Measurements from ENCODE around the gene TEAD3.
"Not testable (repeated sequence)": the region's sequence is repeated elsewhere in the genome, so short reads cannot be mapped to it uniquely, and the experiment has no call there.

TEAD3 gene

DNA sequence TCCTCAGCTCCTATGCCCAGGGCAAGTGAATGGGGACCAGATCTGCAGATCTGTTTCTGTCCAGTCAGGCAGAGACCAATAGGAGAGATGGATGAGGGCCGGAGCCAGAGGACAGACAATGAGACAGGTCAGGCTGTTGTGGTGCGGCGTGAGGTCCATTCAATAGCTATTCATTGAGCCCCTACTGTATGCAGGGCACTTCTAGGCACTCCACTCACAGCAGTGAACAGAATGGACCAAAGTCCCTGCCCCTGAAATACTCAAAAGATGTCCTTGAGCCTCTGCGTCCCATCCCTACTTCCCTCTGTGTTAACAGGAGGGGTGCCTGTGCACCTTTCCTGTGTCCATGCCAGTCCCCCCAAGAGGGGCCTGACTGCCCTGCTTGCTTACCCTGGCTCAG, 24.4 kb upstream of the TEAD3 start:
- H3K4me3 Mint-ChIP-seq: no peak overlapping the region
- peaks cover 30% of the 10 kb centered on the region for H3K27me3 Mint-ChIP-seq
- CTCF ChIA-PET: interaction anchor here (1.0 to 6.5 kb wide), 6 partner anchors 13 to 217 kb away, joined by 3 to 74 read pairs (median 9); partner anchors contain the start of gene ARMC12
- H3K27ac Mint-ChIP-seq: no peak overlapping the region
- peaks cover 19% of the 10 kb centered on the region for H3K4me1 Mint-ChIP-seq
- no peak for DNase-seq
- no peaks in the 10 kb centered on the region for H3K36me3 Mint-ChIP-seq
- no peaks in the 10 kb centered on the region for H3K9me3 Mint-ChIP-seq

DNA sequence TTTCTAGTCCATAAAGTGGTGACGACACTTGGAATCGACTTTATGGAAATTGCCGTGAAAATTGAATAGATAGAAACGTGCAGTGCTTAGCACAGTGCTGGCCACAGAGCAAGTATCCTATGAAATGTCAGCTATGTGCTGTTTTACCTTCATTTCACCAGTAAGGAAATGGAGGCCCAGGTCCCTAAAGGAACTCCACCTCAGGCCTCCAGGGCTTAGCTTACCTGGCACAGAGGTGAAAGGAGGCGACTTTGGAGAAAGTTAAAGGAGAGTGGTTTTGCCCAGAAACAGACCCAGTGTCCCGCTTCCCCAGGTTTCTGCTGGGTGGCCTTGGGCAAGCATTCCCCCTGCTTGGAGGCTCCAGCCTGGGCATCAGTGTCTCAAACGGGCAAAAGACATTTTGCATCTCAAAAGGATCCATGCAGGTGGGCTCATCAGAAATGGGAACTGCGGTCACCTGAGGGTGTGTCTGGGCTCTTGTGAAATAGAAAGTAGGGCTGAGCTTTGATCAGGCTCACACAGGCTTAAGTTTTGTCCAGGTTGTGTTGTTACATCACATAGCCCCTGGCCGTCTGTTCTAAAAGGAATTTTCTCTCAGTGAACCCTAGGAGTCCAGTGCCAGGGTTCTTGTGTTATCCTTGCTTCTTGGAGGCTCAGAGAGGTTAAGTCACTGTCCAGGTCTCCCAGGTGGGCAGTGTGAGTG, 22.6 kb upstream of the TEAD3 start:
- CTCF ChIA-PET: interaction anchor here (1.8 to 6.5 kb wide), 2 partner anchors 33 to 219 kb away, joined by 6 to 74 read pairs; partner anchors contain the start of gene ARMC12
- DNase-seq: no peak
- H3K36me3 Mint-ChIP-seq: no peaks in the 10 kb centered on the region
- H3K27ac Mint-ChIP-seq: no peak overlapping the region
- peaks cover 16% of the 10 kb centered on the region for H3K4me1 Mint-ChIP-seq
- no peaks in the 10 kb centered on the region for H3K9me3 Mint-ChIP-seq
- H3K27me3 Mint-ChIP-seq: peaks cover 35% of the 10 kb centered on the region
- H3K4me3 Mint-ChIP-seq: no peak overlapping the region

DNA sequence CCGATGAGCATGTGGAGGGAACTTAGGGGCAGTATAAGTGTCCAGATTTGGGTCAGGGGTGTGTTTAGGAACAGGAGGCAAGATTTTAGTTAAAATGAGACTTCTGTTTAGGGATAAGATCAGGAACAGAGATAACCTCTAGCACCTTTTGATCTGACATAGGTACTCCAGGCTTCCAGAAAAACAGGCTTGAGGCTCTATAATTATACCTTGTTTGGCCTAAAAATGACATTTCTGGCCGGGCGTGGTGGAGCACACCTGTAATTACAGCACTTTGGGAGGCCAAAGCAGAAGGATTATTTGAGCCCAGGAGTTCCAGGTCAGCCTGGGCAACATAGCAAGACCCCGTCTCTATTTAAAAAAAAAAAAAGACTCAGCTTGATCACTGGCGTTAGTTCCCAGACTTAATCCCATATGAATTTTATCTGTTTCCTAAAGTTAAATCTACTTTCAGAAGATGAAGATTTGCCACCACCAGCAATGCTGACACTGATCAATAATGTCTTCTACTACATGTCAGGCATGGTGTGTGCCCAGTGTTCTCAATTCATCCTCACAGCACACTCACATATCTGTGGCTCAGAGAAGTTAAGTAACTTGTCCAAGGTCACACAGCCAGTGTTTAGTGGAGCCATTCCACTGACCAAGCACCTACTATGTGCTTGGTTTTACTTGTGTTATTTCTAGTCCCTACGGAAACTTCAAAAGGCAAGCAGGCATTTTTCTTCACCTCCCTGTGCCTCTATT, 21.9 kb upstream of the TEAD3 start:
- Mint-ChIP-seq H3K27me3 (peaks cover 39% of the 10 kb centered on the region), H3K4me1 (peaks cover 14% of the 10 kb centered on the region), H3K36me3 (no peaks in the 10 kb centered on the region), H3K27ac (no peak overlapping the region), H3K4me3 (no peak overlapping the region), H3K9me3 (no peaks in the 10 kb centered on the region)
- DNase-seq: no peak
- CTCF ChIA-PET: interaction anchor here (1.8 kb wide), 1 partner anchor 33 kb away, joined by 6 read pairs; no protein-coding TSS in a partner anchor

DNA sequence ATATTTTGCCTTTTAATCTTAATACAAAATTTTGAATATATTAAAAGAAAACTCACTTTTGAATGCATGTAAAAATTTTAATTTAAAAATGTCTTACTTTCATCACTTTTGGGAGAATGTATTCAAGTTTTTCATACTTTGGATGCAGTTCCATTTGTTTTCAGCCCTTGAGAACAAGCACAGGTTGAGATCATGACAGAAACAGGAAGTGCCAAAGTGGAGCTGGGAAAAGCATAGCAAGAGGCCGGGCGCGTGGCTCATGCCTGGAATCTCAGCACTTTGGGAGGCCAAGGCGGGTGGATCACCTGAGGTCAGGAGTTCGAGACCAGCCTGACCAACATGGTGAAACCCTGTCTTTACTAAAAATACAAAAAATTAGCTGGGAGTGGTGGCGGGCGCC, 21.1 kb upstream of the TEAD3 start:
- H3K27ac Mint-ChIP-seq, DNase-seq, H3K36me3 Mint-ChIP-seq, H3K9me3 Mint-ChIP-seq, H3K4me3 Mint-ChIP-seq, H3K4me1 Mint-ChIP-seq: not testable (repeated sequence)
- CTCF ChIA-PET: interaction anchor here (1.8 kb wide), 1 partner anchor 34 kb away, joined by 6 read pairs; no protein-coding TSS in a partner anchor
- peaks cover 42% of the 10 kb centered on the region for H3K27me3 Mint-ChIP-seq

DNA sequence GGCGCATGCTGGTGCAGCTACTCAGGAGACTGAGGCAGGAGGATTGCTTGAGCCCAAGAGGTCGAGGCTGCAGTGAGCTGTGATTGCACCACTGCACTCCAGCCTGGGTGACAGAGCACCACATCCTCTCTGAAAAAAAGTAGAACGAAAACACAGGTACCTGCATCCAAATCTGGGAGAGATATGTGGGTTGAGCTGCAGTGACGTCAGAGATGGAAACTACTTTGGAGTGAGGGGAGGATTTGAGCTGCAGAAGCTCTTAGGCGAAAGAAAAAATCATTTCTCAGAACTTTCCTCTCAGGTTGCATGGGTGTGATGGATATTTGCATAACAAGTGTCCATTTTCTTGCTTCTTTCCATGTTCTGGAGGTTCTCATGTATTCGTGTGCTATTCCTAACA, 19.8 kb upstream of the TEAD3 start:
- H3K27ac Mint-ChIP-seq: no peak overlapping the region
- no peak overlapping the region for H3K4me3 Mint-ChIP-seq
- peaks cover 53% of the 10 kb centered on the region for H3K27me3 Mint-ChIP-seq
- no peak for DNase-seq
- no peaks in the 10 kb centered on the region for H3K4me1 Mint-ChIP-seq
- H3K36me3 Mint-ChIP-seq: no peaks in the 10 kb centered on the region
- no peaks in the 10 kb centered on the region for H3K9me3 Mint-ChIP-seq
- CTCF ChIA-PET: interaction anchor here (0.6 to 0.9 kb wide), 3 partner anchors 12 to 352 kb away, joined by 3 to 4 read pairs (median 3); no protein-coding TSS in a partner anchor

DNA sequence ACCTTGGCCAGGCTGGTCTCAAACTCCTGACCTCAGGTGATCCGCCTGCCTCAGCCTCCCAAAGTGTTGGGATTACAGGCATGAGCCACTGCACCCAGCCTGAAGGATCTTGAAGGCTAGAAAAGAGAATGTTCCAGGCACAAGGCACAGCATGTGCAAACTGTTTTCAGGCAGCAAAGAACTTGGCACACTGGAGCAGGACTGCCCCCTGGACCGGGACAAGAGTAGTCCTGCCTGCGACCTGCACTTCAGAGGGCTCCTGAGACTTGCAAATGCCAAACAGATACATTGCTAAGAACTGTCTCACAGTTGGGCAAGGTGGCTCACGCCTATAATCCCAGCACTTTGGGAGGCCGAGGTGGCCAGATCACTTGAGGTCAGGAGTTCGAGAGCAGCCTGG, 19.1 kb upstream of the TEAD3 start:
- H3K27me3 Mint-ChIP-seq: peaks cover 55% of the 10 kb centered on the region
- H3K27ac Mint-ChIP-seq, H3K36me3 Mint-ChIP-seq, H3K9me3 Mint-ChIP-seq, H3K4me3 Mint-ChIP-seq, H3K4me1 Mint-ChIP-seq, CTCF ChIA-PET, DNase-seq: not testable (repeated sequence)

DNA sequence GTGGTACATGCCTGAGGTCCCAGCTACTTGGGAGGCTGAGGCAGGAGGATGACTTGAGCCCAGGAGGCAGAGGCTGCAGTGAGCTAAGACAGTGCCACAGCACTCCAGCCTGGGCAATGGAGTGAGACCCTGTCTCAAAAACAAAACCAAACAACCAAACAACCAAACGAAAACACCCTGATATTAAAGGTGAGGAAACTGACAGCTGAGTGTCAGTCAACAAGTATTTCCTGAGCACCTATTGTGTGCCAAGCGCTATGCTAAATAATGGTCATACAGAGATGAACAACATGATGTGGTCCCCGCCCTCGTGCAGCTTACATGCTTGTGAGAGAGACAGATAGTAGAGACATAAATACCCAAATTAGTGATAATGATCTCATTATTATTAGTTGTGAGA, 17.7 kb upstream of the TEAD3 start:
- no peaks in the 10 kb centered on the region for H3K9me3 Mint-ChIP-seq
- H3K27me3 Mint-ChIP-seq: peaks cover 55% of the 10 kb centered on the region
- no peaks in the 10 kb centered on the region for H3K4me1 Mint-ChIP-seq
- no peak overlapping the region for H3K27ac Mint-ChIP-seq
- no peak for DNase-seq
- CTCF ChIA-PET: interaction anchor here (1.0 kb wide), 1 partner anchor 222 kb away, joined by 3 read pairs; the partner anchor contains the start of gene ARMC12
- H3K4me3 Mint-ChIP-seq: no peak overlapping the region
- no peaks in the 10 kb centered on the region for H3K36me3 Mint-ChIP-seq

DNA sequence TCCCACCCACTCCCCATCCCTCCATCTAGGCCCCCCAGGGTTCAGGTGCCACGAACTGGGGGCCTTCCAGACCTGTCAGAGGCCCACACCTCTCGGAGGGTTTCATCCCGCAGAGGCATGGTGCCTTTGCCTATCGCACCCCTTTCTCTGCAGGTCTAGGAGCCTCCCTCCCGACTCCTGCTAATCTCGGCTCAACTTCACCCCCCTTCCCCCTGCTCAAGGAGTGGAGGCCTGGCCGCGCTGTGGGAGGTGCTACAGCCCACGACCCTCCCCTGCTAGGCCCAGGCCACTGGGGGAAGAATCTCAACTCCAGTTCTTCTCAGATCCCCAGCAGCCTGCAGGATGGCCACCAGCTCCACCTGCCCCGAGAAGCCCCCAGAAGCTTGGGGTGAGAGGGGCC, 15.9 kb upstream of the TEAD3 start, which contains the start of gene TULP1:
TULP1 (minus strand) TSS at position 157 of the 400 bp plus-strand sequence; CDS start at position 119, 38 bp downstream.
- H3K4me3 Mint-ChIP-seq: no peak within 1 kb of the TSS
- no peak for DNase-seq
- no peaks in the 10 kb centered on the region for H3K4me1 Mint-ChIP-seq
- CTCF ChIA-PET: no interaction called here
- peaks cover 65% of the 10 kb centered on the region for H3K27me3 Mint-ChIP-seq
- no peak within 1 kb of the TSS for H3K27ac Mint-ChIP-seq
- no peaks in the 10 kb centered on the region for H3K36me3 Mint-ChIP-seq
- no peaks in the 10 kb centered on the region for H3K9me3 Mint-ChIP-seq

DNA sequence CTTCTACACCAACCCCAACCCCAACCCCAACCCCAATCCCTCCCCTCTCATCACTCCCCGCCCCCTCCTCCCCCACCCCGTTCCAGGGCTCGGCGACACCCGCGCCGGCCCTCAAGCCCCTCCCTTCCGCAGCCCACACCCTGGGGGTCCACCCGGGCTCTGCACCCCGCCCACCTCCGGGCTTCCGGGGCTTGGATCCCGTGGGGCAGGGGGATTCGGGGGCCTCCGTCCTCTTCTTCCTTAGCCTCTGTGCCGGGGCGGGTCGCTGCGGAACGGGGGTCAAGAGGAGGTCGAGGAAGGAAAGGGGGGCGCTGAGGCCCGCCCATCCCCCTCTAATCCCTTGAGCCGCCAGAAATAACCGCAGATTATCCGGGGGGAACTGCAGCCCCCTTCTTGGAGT, 15.1 kb upstream of the TEAD3 start:
- CTCF ChIA-PET: no interaction called here
- Mint-ChIP-seq H3K4me1 (no peaks in the 10 kb centered on the region), H3K27me3 (peaks cover 71% of the 10 kb centered on the region)

DNA sequence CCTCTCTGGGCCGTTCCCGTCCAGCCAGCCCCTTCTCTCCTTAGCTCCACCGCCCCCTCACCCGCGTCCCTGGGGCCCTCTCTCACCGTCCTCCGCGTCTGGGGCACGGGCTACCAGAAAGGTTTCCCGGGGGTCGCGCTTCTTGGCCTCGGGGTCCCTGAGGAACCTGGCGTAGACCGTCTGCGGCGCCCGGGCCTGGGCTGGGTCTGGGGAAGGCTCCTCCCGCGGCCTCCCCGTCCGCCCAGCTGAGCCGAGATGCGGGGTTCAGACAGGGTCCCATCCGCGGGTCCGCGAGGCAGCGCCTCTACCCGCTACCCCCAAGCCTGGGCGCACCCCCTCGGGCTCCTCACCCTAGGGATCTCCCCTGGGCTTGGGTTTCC, 14.7 kb upstream of the TEAD3 start:
- Mint-ChIP-seq H3K27me3 (peaks cover 70% of the 10 kb centered on the region), H3K36me3 (no peaks in the 10 kb centered on the region), H3K9me3 (no peaks in the 10 kb centered on the region), H3K4me3 (no peak overlapping the region), H3K4me1 (no peaks in the 10 kb centered on the region), H3K27ac (no peak overlapping the region)
- no peak for DNase-seq
- CTCF ChIA-PET: no interaction called here

More for the DNA sequence above, 15.1 kb upstream of the TEAD3 start:
- DNase-seq: no peak
- Mint-ChIP-seq H3K27ac (no peak overlapping the region), H3K4me3 (no peak overlapping the region), H3K36me3 (no peaks in the 10 kb centered on the region), H3K9me3 (no peaks in the 10 kb centered on the region)

DNA sequence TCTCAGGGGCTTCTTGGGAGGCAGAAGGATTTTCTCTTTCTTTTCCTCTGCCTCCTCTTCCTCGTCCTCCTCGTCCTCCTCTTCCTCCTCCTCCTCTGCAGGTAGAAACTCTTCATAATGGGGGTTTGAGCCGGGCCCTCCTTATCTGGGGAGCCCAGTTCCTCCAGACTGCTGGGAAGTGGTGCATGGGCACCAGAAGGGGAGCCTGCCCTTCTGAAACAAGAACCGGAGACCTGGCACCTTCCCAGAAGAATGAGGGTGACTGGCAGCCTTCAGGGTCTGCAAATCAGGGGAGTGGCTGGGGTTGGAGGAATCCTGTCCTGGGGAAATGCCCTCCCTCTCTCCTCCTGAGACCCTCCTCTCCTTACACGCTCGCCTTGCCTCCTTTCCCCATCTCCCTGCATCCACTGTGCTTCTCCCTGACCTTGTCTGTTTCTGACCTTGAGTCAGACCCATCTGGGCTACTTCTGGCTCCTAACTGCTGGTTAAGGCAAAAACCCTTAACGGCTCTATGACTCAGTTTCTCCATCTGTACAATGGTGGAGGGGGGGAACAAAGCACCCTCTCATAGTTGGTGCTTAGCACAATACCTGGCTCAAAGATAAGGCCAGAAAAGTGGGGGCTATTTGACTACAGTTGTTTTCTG, 14.2 kb upstream of the TEAD3 start:
- H3K9me3 Mint-ChIP-seq: no peaks in the 10 kb centered on the region
- H3K36me3 Mint-ChIP-seq: no peaks in the 10 kb centered on the region
- H3K27ac Mint-ChIP-seq: no peak overlapping the region
- H3K4me3 Mint-ChIP-seq: no peak overlapping the region
- H3K4me1 Mint-ChIP-seq: no peaks in the 10 kb centered on the region
- H3K27me3 Mint-ChIP-seq: peaks cover 69% of the 10 kb centered on the region
- CTCF ChIA-PET: no interaction called here
- DNase-seq: no peak

DNA sequence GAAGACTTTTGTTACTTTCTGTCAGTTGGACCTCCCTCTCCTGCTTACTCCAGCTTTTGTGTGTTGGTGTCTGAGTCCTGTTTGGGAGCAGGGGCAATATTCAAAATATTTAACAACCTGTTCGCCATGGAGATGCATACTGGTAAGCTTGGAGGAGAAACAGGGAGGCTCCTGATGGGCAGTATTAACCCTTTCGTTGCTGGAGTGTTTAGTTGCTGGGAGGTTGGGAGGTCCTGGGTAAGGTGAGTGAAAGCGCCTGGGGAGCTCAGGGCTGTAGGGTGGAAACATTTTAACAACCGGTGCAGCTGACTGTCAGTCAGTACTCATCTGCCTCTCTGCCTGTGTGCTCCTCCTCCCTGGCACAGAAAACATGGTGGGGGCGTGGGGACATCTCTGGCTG, 11.7 kb upstream of the TEAD3 start:
- Mint-ChIP-seq H3K36me3 (no peaks in the 10 kb centered on the region), H3K9me3 (no peaks in the 10 kb centered on the region), H3K27me3 (peaks cover 76% of the 10 kb centered on the region), H3K27ac (no peak overlapping the region), H3K4me3 (no peak overlapping the region), H3K4me1 (no peaks in the 10 kb centered on the region)
- CTCF ChIA-PET: interaction anchor here (0.8 to 2.0 kb wide), 2 partner anchors 14 to 44 kb away, joined by 3 to 8 read pairs; no protein-coding TSS in a partner anchor
- no peak for DNase-seq

DNA sequence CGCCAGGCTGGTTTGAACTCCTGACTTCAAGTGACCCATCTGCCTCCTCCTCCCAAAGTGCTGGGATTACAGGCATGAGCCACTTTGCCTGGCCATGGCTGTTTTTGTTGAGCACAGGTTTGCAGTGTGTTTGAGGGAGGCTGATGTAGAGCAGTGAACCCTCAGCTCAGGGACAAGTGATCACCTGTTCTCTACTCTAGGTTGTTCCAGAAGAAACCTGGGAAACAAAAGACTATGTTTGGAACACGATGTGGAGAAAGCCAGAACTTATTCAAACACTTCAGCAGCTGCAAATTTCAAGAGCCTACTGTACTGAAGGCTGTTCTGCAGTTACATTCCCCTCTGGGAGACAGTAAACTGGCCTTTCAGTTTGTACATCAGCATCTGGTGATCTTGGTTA, 11.1 kb upstream of the TEAD3 start:
- Mint-ChIP-seq H3K9me3 (no peaks in the 10 kb centered on the region), H3K4me3 (no peak overlapping the region), H3K27ac (no peak overlapping the region), H3K4me1 (no peaks in the 10 kb centered on the region), H3K27me3 (peaks cover 79% of the 10 kb centered on the region), H3K36me3 (no peaks in the 10 kb centered on the region)
- DNase-seq: no peak
- CTCF ChIA-PET: interaction anchor here (0.8 to 2.0 kb wide), 3 partner anchors 15 to 66 kb away, joined by 3 to 8 read pairs (median 3); no protein-coding TSS in a partner anchor

DNA sequence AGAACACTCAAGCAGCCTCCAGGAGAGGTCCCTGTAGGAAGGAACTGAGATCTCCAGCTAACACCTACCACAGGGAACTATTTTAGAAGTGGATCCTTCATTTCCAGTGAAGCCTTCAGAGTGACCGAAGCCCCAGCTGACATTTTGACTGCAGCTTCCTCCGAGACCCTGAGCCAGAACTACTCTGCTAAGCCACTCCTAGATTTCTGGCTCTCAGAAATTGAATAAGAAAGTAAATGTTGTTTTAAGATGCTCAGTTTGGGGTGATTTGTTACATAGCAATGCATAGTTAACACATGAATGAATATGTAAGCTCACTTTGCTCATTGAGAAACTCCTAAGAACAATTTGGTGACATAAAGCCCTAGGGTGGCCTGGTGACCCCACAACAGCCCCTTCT, 10.3 kb upstream of the TEAD3 start:
- Mint-ChIP-seq H3K27ac (no peak overlapping the region), H3K27me3 (peaks cover 79% of the 10 kb centered on the region)
- CTCF ChIA-PET: interaction anchor here (1.2 to 2.0 kb wide), 2 partner anchors 16 to 67 kb away, joined by 3 to 8 read pairs; no protein-coding TSS in a partner anchor

More for the DNA sequence above, 10.3 kb upstream of the TEAD3 start:
- no peaks in the 10 kb centered on the region for H3K4me1 Mint-ChIP-seq
- no peak overlapping the region for H3K4me3 Mint-ChIP-seq
- no peaks in the 10 kb centered on the region for H3K9me3 Mint-ChIP-seq
- H3K36me3 Mint-ChIP-seq: no peaks in the 10 kb centered on the region
- no peak for DNase-seq

Data from activated naive CD4-positive, alpha-beta T cell treated with anti-CD3 and anti-CD28 coated beads, Interleukin-2, amount 10 ng/mL, durations not matched to agents 7 days and 5 days (primary cell).